Peyer's patch (tissue), 4 donors: ENCODE results near the gene CMTM7. TPM values are rescaled to one million over a fixed set of nuclear protein-coding genes. Genes with fewer than 3 reads are reported as not detected.

Experiments
- DNase-seq, 3 donors: peaks; one replicate each; pipeline ENCODE4 v3.0.0-alpha.2; 2017 to 2019
- H3K27ac ChIP-seq, 4 donors: fragments of 200-600 bp; sonication (generic); one replicate each; pipeline ENCODE4 v1.5.1; 2016 to 2019
- H3K27me3 ChIP-seq, 2 donors: fragments of 200-600 bp; sonication (generic); one replicate each; pipeline ENCODE4 v1.5.1; 2019
- H3K36me3 ChIP-seq, 3 donors: fragments of 200-600 bp; sonication (generic); one replicate each; pipeline ENCODE4 v1.5.1; 2016 to 2019
- H3K4me1 ChIP-seq, 4 donors: fragments of 200-600 bp; sonication (generic); one replicate each; pipeline ENCODE4 v1.5.1; 2016 to 2019
- H3K4me3 ChIP-seq, 4 donors: fragments of 200-600 bp; sonication (generic); 1 replicate in 3 of 4; 2 replicates in 1 of 4; pipeline ENCODE4 v1.5.1; 2016 to 2019; ENCODE audit warnings: mild to moderate bottlenecking in 1 of 4
- H3K9me3 ChIP-seq, 4 donors: fragments of 200-600 bp; sonication (generic); one replicate each; pipeline ENCODE4 v1.5.1; 2016 to 2019; ENCODE audit warnings: mild to moderate bottlenecking in 1 of 4
- POLR2A ChIP-seq, 2 donors: fragments of 450-650 bp; IDR thresholded peaks; one replicate each; pipeline ENCODE4 v1.5.1; 2017; ENCODE audit warnings: antibody characterized with exemption in 2 of 2, mild to moderate bottlenecking in 2 of 2, moderate library complexity in 2 of 2
- total RNA-seq, 4 donors: library from RNA; depleted of rRNA; stranded (reverse); fragments of >200 nt; gene quantifications; one replicate each; pipeline ENCODE4 v1.1.0, GENCODE V29; 2016
- TF ChIP-seq, protein P1 (sequence below), 6 experiments: fragments of 450-650 bp in 4 of 6; fragments of 200-600 bp in 2 of 6; sonication (generic) in 1 of 6; IDR thresholded peaks; one replicate each; pipeline ENCODE4 v1.5.1; 2017 to 2019; ENCODE audit warnings: antibody characterized with exemption in 6 of 6, mild to moderate bottlenecking in 3 of 6, moderate library complexity in 1 of 6

The CMTM7 gene
- total RNA-seq: 10 to 100 TPM in 2 of 4 donors, 1 to 10 TPM in 2; 5.7 to 41.3 (median 10.5) TPM

DNA sequence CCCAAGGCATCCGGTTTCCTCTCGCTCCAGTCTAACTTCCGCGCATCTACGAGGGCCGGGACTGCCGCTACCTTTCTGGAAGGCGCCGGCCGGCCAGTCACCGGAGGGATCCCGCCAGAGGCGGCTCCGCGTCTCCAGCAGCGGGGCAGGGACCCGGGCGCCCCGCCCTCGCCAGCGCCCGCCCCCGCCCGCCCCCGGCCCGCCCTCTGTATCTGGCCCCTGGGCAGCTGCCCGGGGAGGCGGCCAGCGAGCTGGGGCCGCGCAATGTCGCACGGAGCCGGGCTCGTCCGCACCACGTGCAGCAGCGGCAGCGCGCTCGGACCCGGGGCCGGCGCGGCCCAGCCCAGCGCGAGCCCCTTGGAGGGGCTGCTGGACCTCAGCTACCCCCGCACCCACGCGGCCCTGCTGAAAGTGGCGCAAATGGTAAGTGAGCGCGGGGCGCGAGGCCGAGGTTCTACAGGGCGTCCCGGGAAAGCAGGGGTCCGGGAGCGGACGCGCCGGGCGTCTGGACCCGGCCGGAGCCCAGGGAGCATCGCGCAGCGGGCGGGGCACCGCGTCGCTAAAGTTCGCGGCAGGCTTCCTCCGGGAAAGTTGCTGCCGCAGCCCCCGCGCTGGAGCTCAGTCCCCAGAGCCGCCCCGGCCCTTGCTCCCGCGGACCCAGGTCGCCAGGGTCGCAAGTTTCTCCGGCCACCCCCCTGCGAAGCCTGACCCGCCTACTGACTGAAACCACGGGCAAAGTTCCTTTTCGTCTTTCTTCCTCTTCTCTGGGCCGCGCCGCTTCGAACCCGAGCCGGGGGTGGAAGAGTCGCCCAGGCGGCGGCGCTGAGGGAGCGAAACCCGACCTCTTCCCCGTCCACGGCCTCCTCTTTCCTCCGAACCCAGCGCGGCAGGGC is at the start of gene CMTM7:
Gene CMTM7 (plus strand): TSS at position 211 of the 893 bp plus-strand sequence. CDS start 54 bp downstream, at position 265.
- no peaks in the 10 kb centered on the region for H3K9me3 ChIP-seq
- no peaks in the 10 kb centered on the region for H3K36me3 ChIP-seq
- H3K27ac ChIP-seq: peak within 1 kb of the TSS; percentile 79 to 98 (median 85)
- TF ChIP-seq, protein P1, sequence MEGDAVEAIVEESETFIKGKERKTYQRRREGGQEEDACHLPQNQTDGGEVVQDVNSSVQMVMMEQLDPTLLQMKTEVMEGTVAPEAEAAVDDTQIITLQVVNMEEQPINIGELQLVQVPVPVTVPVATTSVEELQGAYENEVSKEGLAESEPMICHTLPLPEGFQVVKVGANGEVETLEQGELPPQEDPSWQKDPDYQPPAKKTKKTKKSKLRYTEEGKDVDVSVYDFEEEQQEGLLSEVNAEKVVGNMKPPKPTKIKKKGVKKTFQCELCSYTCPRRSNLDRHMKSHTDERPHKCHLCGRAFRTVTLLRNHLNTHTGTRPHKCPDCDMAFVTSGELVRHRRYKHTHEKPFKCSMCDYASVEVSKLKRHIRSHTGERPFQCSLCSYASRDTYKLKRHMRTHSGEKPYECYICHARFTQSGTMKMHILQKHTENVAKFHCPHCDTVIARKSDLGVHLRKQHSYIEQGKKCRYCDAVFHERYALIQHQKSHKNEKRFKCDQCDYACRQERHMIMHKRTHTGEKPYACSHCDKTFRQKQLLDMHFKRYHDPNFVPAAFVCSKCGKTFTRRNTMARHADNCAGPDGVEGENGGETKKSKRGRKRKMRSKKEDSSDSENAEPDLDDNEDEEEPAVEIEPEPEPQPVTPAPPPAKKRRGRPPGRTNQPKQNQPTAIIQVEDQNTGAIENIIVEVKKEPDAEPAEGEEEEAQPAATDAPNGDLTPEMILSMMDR (IDR thresholded peaks at IDR 0.05): no peak
- TF ChIP-seq POLR2A (IDR thresholded peaks at IDR 0.05): no peak
- H3K4me1 ChIP-seq: peaks cover 0 to 5% (median 0%) of the 10 kb centered on the region in 4 donors
- DNase-seq: peak; percentile 74 to 86 (median 78)
- H3K27me3 ChIP-seq: no peaks in the 10 kb centered on the region
- H3K4me3 ChIP-seq: peak within 1 kb of the TSS; percentile 70 to 89 (median 87)

- H3K27ac ChIP-seq: no peak overlapping the region
- TF ChIP-seq, protein P1 (IDR thresholded peaks at IDR 0.05): no peak
- no peak for TF ChIP-seq POLR2A (IDR thresholded peaks at IDR 0.05)
- DNase-seq: no peak
- no peak overlapping the region for H3K4me3 ChIP-seq
- H3K4me1 ChIP-seq: no peaks in the 10 kb centered on the region
- no peaks in the 10 kb centered on the region for H3K27me3 ChIP-seq
- no peaks in the 10 kb centered on the region for H3K9me3 ChIP-seq
- no peaks in the 10 kb centered on the region for H3K36me3 ChIP-seq
These were observed 44.1 kb upstream of the CMTM7 start for GRCh38 chr3:32347343-32348125.

DNA sequence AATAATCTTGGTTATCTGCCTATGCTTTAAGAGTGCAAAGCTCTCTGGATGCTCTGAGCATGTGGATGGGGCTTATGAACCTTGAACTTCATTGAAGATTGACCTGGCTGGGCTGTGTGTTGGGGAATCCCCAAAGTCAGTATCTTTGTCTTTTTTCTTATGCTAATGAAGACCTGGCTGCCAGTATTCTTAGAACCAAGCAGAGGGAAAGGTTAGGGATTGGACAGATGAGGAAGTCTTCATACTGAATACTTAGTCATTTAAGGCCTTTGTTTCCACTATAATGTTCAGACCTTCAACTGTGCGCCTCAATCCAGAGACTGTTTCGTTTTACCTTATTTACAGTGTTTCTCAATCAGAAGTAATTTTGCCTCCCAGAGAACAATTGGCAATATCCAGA is 42.5 kb upstream of the CMTM7 start:
- TF ChIP-seq, protein P1 (IDR thresholded peaks at IDR 0.05): no peak
- TF ChIP-seq POLR2A (IDR thresholded peaks at IDR 0.05): no peak
- no peaks in the 10 kb centered on the region for H3K4me1 ChIP-seq
- no peak overlapping the region for H3K27ac ChIP-seq
- no peaks in the 10 kb centered on the region for H3K36me3 ChIP-seq
- no peak for DNase-seq
- H3K27me3 ChIP-seq: no peaks in the 10 kb centered on the region
- H3K9me3 ChIP-seq: no peaks in the 10 kb centered on the region
- H3K4me3 ChIP-seq: no peak overlapping the region

GRCh38 chr3:32352563-32352962 is 39.1 kb upstream of the CMTM7 start:
- Histone ChIP-seq H3K4me1 (no peaks in the 10 kb centered on the region), H3K27ac (no peak overlapping the region), H3K9me3 (no peaks in the 10 kb centered on the region), H3K36me3 (no peaks in the 10 kb centered on the region), H3K4me3 (no peak overlapping the region), H3K27me3 (no peaks in the 10 kb centered on the region)
- TF ChIP-seq, protein P1 (IDR thresholded peaks at IDR 0.05): no peak
- TF ChIP-seq POLR2A (IDR thresholded peaks at IDR 0.05): no peak
- DNase-seq: no peak

DNA sequence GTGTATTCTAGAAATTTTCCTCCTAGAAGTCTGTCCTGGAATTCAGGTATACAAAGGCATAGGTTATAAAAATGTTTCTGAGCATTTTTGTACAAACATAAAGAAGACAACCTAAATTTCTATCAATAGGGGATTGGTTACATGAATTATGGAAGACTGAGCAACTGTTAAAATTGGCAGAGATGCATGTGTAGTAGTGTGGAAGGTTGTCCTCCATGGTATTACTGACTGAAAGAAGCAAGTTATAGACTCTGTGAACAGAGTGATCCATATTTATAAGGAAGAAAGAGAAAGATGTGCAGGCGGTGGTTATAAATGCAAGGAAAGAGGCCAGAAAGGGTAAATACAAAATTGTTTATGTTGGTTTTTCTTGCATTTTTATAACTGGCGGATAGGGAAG is 38.3 kb upstream of the CMTM7 start:
- DNase-seq: no peak
- Histone ChIP-seq H3K4me3 (no peak overlapping the region), H3K4me1 (no peaks in the 10 kb centered on the region), H3K27ac (no peak overlapping the region), H3K27me3 (no peaks in the 10 kb centered on the region), H3K9me3 (no peaks in the 10 kb centered on the region), H3K36me3 (no peaks in the 10 kb centered on the region)
- no peak for TF ChIP-seq POLR2A (IDR thresholded peaks at IDR 0.05)
- TF ChIP-seq, protein P1 (IDR thresholded peaks at IDR 0.05): no peak
